Prostate gland (tissue), 2 donors: ENCODE results near the gene ASXL1.

ENCODE experiments used
- CTCF ChIP-seq, 4 experiments: fragments of 200-600 bp in 2 of 4; fragments of 450-650 bp in 2 of 4; sonication (generic) in 2 of 4; IDR thresholded peaks; 1 replicate in 3 of 4; 2 replicates in 1 of 4; pipeline ENCODE4 v1.5.1; 2016 to 2019; ENCODE audit warnings: antibody characterized with exemption in 4 of 4, mild to moderate bottlenecking in 2 of 4, moderate library complexity in 2 of 4
- POLR2A ChIP-seq: fragments of 450-650 bp; IDR thresholded peaks from one replicate; pipeline ENCODE4 v1.6.1; 2016; ENCODE audit warnings: antibody characterized with exemption, mild to moderate bottlenecking
- POLR2AphosphoS5 ChIP-seq: sonication (generic); formaldehyde crosslinking; IDR thresholded peaks from one replicate; pipeline ENCODE4 v1.6.1; 2017; ENCODE audit warnings: antibody characterized with exemption

DNA sequence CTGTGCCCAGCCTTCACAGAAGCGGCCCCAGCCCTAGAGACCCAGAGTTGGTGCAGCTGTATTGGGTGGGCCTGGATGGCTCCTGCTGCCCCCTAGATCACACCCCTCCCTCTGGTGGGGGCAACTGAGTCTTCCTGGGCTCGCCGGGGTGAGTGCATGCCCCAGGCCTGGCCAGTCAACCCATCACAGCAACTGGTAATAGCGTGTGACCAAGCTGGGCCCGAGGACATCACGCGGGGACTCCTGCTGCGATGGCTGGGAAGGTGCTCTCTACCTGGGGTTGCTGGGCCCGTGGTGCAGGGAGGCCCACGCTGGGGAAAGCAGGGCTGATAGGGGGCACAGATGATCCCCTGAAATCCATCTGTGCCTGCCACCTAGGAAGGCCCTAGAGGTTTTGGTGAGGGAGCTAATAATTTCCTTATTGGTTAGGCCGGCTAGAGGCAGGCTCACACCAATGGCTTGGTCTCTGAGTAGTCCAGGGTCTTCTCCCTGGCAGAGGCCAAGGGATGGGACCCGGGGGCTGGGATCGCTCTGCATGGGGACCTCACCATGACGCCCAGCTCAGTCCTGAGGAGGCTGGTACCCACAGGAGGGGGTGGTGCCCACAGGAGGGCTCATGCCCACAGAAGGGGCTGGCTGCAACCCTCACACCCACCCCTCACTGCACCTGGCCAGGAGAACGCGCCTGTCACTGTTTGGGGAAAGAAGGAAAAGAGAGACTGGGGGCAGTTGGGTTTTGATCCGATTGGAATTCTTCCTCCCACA lies 103.9 kb downstream of the ASXL1 start:
- TF ChIP-seq CTCF (IDR thresholded peaks at IDR 0.05) (no peak), POLR2A (no peak), POLR2AphosphoS5 (no peak)
